SK-N-SH (cell line): ENCODE measurements around the gene INSC.

Experiments
- CTCF ChIP-seq: fragments of 200-600 bp; sonication (generic); IDR thresholded peaks from 2 replicates; pipeline ENCODE4 v1.6.1; 2017; ENCODE audit warnings: antibody characterized with exemption, mild to moderate bottlenecking, moderate library complexity
- TCF12 ChIP-seq: IDR thresholded peaks from 2 replicates; pipeline ENCODE4 v1.4.0; 2012

DNA sequence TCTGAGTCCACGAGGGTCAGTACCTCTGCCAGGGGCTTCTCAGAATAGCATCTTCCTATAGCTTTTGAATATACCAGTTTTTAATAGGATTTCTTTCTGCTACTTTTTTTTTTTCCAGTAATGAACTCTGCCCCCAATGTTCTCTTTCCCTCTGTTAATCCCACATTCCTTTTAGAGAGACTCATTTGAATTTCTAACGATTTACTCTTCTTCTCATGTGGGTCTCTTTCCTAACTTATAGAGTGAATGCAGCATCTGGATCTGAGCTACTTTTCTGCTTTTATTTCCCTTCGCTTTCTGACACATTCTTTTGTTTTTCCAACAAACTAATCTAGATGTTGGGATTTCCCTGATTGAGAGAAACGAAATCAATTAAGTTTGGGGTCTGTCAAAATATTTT lies 71.4 kb downstream of the INSC start:
- TF ChIP-seq CTCF: no peak
- TF ChIP-seq TCF12: no peak
